HL-60/S4 (cell line): ENCODE measurements around the gene CFAP100.

ENCODE experiments used
- in situ Hi-C: fragments of 300-500 bp; cut with MboI; formaldehyde crosslinking; loops from 2 replicates; pipeline ENCODE4 v1.14.3; 2022; ENCODE audit warnings: low sequenced_read_pairs

The CFAP100 gene

GRCh38 chr3:126454437-126455198 is 59.9 kb downstream of the CFAP100 start:
- in situ Hi-C loops, result no loop called here

- in situ Hi-C loops, result no loop called here
These were observed 61.5 kb downstream of the CFAP100 start for GRCh38 chr3:126456211-126456610.

GRCh38 chr3:126456766-126457388 is 62.2 kb downstream of the CFAP100 start:
- in situ Hi-C loops, result no loop called here

GRCh38 chr3:126459111-126459762 is 64.5 kb downstream of the CFAP100 start:
- in situ Hi-C loops, result no loop called here

- in situ Hi-C loops, result no loop called here
These were observed 65.0 kb downstream of the CFAP100 start for GRCh38 chr3:126459763-126460127.

- in situ Hi-C loops, result no loop called here
These were observed 65.7 kb downstream of the CFAP100 start for GRCh38 chr3:126460381-126460780.

GRCh38 chr3:126461450-126462070 is 66.9 kb downstream of the CFAP100 start:
- in situ Hi-C loops, result no loop called here

GRCh38 chr3:126463521-126463920 is 68.8 kb downstream of the CFAP100 start:
- in situ Hi-C loops, result no loop called here

- in situ Hi-C loops, result no loop called here
These were observed 69.4 kb downstream of the CFAP100 start for GRCh38 chr3:126464093-126464492.

GRCh38 chr3:126464494-126464893 is 69.8 kb downstream of the CFAP100 start:
- in situ Hi-C loops, result no loop called here

- in situ Hi-C loops, result no loop called here
These were observed 70.3 kb downstream of the CFAP100 start for GRCh38 chr3:126464997-126465396.

GRCh38 chr3:126465928-126466544 is 71.3 kb downstream of the CFAP100 start:
- in situ Hi-C loops, result no loop called here

- in situ Hi-C loops, result no loop called here
These were observed 72.3 kb downstream of the CFAP100 start for GRCh38 chr3:126466886-126467610.

GRCh38 chr3:126467611-126467955 is 72.9 kb downstream of the CFAP100 start:
- in situ Hi-C loops, result no loop called here

GRCh38 chr3:126468028-126468891 is 73.6 kb downstream of the CFAP100 start:
- in situ Hi-C loops, result no loop called here

- in situ Hi-C loops, result no loop called here
These were observed 74.8 kb downstream of the CFAP100 start for GRCh38 chr3:126469479-126469878.

- in situ Hi-C loops, result no loop called here
These were observed 77.7 kb downstream of the CFAP100 start for GRCh38 chr3:126472277-126473006.

GRCh38 chr3:126473292-126474168 is 78.8 kb downstream of the CFAP100 start:
- in situ Hi-C loops, result no loop called here
